ENCODE results near the gene USP25. TPM values are rescaled to one million over a fixed set of nuclear protein-coding genes. Genes with fewer than 3 reads are reported as not detected.

Gene USP25
- total and polyA plus RNA-seq, 5 experiments from 2014 or later = 8.9 to 83.2 (median 32.8) TPM

DNA sequence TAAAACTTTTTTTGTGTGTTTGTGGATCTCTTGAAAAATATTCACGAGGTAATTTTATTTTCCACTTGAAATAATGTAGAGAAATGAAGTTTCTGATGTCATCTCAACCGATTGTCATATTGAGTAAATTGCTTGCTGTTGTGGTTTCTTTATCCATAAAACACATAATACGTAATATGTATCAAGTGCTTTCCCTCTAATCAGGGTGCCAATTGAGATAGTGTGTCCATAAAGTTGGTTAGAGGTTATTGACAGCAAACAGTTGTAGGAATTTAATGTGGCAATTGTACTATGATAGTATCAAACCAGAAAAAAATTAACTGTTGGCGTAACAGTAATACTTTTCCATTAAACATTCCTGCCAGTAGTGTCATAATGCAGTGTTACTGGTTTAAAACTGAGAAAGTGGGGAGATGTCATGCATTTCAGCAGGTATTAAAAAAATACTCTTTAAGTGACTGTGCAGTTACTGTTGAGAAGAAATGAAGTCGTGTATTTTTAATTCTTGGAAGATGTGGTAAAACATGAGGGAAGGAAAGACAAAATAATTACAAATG, 38.3 kb downstream of the USP25 start:
- DNase-seq (no peak), ATAC-seq (no peak)
- POLR2A ChIA-PET = no interaction called here
- Mint-ChIP-seq H3K27ac (peak overlapping the region in 1 of 10 donors; percentile 55), H3K4me3 (no peak overlapping the region), H3K9me3 (peaks cover 0 to under 1% (median 0%) of the 10 kb centered on the region in 9 donors), H3K27me3 (no peaks in the 10 kb centered on the region), H3K4me1 (peaks cover 24 to 63% (median 51%) of the 10 kb centered on the region in 4 donors), H3K36me3 (peaks cover 6 to 71% (median 40%) of the 10 kb centered on the region in 3 donors)

DNA sequence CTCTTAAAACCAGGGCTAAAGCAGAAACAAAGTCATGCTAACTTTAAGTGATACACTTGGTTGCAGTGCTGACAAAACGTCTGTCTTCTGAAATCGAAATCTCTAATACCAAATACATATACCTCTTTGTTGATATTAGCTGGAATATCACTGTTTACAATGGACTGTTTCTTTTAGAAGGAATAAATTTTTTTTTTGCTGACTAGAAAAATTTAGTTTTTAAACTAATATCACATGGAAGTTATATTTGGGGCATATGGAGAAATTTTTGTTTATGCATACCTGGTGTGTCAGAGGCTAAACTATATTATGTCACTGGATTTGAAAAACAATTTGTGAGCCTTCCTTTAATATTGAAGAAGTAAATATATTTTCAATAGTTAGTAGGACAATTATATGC, 39.1 kb downstream of the USP25 start:
- H3K36me3 Mint-ChIP-seq = peaks cover 3 to 71% (median 41%) of the 10 kb centered on the region in 3 donors
- ATAC-seq (no peak), DNase-seq (no peak)
- no peaks in the 10 kb centered on the region for H3K9me3 Mint-ChIP-seq
- POLR2A ChIA-PET = no interaction called here
- no peak overlapping the region for H3K4me3 Mint-ChIP-seq
- H3K27me3 Mint-ChIP-seq = no peaks in the 10 kb centered on the region
- no peak overlapping the region for H3K27ac Mint-ChIP-seq
- H3K4me1 Mint-ChIP-seq = peaks cover 26 to 59% (median 52%) of the 10 kb centered on the region in 4 donors

DNA sequence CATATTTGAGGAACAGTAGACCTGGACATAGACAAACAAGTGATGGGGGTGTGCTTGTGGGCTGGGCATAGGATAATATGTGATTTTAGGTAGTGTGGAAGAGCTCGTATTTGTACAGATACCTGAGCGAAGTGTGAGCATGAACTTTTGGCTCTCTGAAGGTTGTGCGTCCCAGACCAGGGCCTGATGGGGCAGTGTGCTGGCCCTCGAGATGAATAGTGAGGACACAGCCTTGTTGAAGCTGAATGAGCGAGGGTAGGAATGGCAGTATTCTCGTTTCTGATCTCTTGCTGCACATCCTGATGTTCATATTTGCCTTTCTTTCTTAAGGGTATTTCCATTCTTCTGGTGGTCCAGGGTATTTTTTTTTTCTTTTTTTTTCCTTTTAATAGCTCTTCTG, 41.5 kb downstream of the USP25 start:
- DNase-seq (no peak), ATAC-seq (no peak)
- peaks cover 25 to 58% (median 51%) of the 10 kb centered on the region in 4 donors for H3K4me1 Mint-ChIP-seq
- no peaks in the 10 kb centered on the region for H3K27me3 Mint-ChIP-seq
- H3K4me3 Mint-ChIP-seq = no peak overlapping the region
- peaks cover 3 to 68% (median 43%) of the 10 kb centered on the region in 3 donors for H3K36me3 Mint-ChIP-seq
- H3K9me3 Mint-ChIP-seq = no peaks in the 10 kb centered on the region
- POLR2A ChIA-PET = no interaction called here
- H3K27ac Mint-ChIP-seq = peak overlapping the region in 1 of 10 donors; percentile 7

- Mint-ChIP-seq H3K9me3 (no peaks in the 10 kb centered on the region), H3K4me3 (no peak overlapping the region), H3K36me3 (peaks cover 3 to 61% (median 36%) of the 10 kb centered on the region in 3 donors), H3K27me3 (no peaks in the 10 kb centered on the region), H3K27ac (no peak overlapping the region), H3K4me1 (peaks cover 17 to 63% (median 49%) of the 10 kb centered on the region in 4 donors)
- no peak for ATAC-seq
- no peak for DNase-seq
- POLR2A ChIA-PET = no interaction called here
Observed at GRCh38 chr21:15772654-15773053, 42.9 kb downstream of the USP25 start.

GRCh38 chr21:15774590-15774989, 44.8 kb downstream of the USP25 start:
- no peak overlapping the region for H3K4me3 Mint-ChIP-seq
- POLR2A ChIA-PET = no interaction called here
- ATAC-seq (no peak), DNase-seq (no peak)
- H3K36me3 Mint-ChIP-seq = peaks cover 3 to 47% (median 31%) of the 10 kb centered on the region in 3 donors
- no peaks in the 10 kb centered on the region for H3K27me3 Mint-ChIP-seq
- peak overlapping the region in 1 of 10 donors; percentile 3 for H3K27ac Mint-ChIP-seq
- H3K4me1 Mint-ChIP-seq = peaks cover 14 to 59% (median 38%) of the 10 kb centered on the region in 4 donors
- H3K9me3 Mint-ChIP-seq = no peaks in the 10 kb centered on the region

DNA sequence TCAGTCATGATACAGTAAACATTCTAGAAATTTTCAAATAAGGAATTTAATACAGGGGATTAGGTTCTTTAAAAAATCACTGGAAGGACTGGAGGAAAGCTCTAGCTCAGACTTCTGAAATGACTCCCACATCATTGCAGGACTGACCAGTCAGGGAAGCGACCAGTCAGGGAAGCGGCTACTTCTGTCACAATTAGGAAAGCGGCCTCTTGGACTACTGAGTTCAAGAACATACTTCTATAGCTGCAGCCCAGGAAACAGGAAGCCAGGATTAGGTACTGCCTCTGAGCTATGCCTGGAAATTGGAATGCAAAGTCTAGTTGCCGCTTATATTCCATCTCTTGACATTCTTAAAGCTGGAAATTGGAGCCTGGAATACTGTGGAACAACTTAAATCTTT, 45.5 kb downstream of the USP25 start:
- H3K36me3 Mint-ChIP-seq = peaks cover 3 to 46% (median 30%) of the 10 kb centered on the region in 3 donors
- H3K27ac Mint-ChIP-seq = peak overlapping the region in 1 of 10 donors; percentile 11
- DNase-seq (no peak), ATAC-seq (no peak)
- H3K9me3 Mint-ChIP-seq = no peaks in the 10 kb centered on the region
- POLR2A ChIA-PET = no interaction called here
- H3K27me3 Mint-ChIP-seq = no peaks in the 10 kb centered on the region
- no peak overlapping the region for H3K4me3 Mint-ChIP-seq
- peaks cover 14 to 56% (median 37%) of the 10 kb centered on the region in 4 donors for H3K4me1 Mint-ChIP-seq

DNA sequence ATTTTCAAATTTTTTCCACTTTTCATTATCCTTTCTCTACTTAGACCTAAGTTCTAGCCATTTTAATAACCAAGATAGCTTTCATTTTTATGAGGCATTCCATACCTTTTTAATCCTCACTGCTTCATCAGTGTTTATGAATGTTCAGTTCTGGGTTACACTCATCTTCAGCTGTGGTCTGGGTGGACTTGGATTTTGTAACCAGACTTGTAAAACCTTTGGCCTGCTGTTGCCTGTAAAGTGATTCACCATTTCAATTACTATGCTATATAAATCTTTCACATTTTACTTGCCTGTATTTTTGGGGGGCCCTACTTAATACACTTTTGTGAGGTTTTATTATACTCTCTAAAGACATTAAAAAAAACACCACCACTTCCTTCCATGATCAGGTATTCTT, 46.2 kb downstream of the USP25 start:
- no peaks in the 10 kb centered on the region for H3K9me3 Mint-ChIP-seq
- H3K27me3 Mint-ChIP-seq = no peaks in the 10 kb centered on the region
- DNase-seq (no peak), ATAC-seq (no peak)
- peak overlapping the region in 1 of 10 donors; percentile 17 for H3K27ac Mint-ChIP-seq
- peak overlapping the region in 1 of 10 donors; percentile 11 for H3K4me3 Mint-ChIP-seq
- POLR2A ChIA-PET = interaction anchor here (0.9 kb wide), 1 partner anchor 45 kb away, joined by 3 read pairs; no protein-coding TSS in a partner anchor
- H3K36me3 Mint-ChIP-seq = peaks cover 6 to 50% (median 33%) of the 10 kb centered on the region in 3 donors
- H3K4me1 Mint-ChIP-seq = peaks cover 16 to 52% (median 38%) of the 10 kb centered on the region in 4 donors

- H3K4me3 Mint-ChIP-seq = peak overlapping the region in 1 of 10 donors; percentile 31
- no peaks in the 10 kb centered on the region for H3K27me3 Mint-ChIP-seq
- ATAC-seq (no peak), DNase-seq (no peak)
- H3K36me3 Mint-ChIP-seq = peaks cover 10 to 51% (median 42%) of the 10 kb centered on the region in 3 donors
- peaks cover 15 to 45% (median 35%) of the 10 kb centered on the region in 4 donors for H3K4me1 Mint-ChIP-seq
- POLR2A ChIA-PET = interaction anchor here (0.9 kb wide), 1 partner anchor 46 kb away, joined by 3 read pairs; no protein-coding TSS in a partner anchor
- peak overlapping the region in 1 of 10 donors; percentile 43 for H3K27ac Mint-ChIP-seq
- no peaks in the 10 kb centered on the region for H3K9me3 Mint-ChIP-seq
Observed at GRCh38 chr21:15776818-15777217, 47.0 kb downstream of the USP25 start.

- DNase-seq (no peak), ATAC-seq (no peak)
- Mint-ChIP-seq H3K9me3 (peaks cover 0 to 7% (median 0%) of the 10 kb centered on the region in 9 donors), H3K4me1 (peaks cover 8 to 39% (median 31%) of the 10 kb centered on the region in 4 donors), H3K27me3 (no peaks in the 10 kb centered on the region), H3K4me3 (no peak overlapping the region), H3K36me3 (peaks cover 14 to 41% (median 39%) of the 10 kb centered on the region in 3 donors), H3K27ac (no peak overlapping the region)
- POLR2A ChIA-PET = interaction anchor here (1.0 kb wide), 1 partner anchor 34 kb away, joined by 5 read pairs; no protein-coding TSS in a partner anchor
Observed at GRCh38 chr21:15781986-15782385, 52.2 kb downstream of the USP25 start.

GRCh38 chr21:15788847-15789523, 59.2 kb downstream of the USP25 start:
- H3K9me3 Mint-ChIP-seq = peaks cover 0 to 8% (median 0%) of the 10 kb centered on the region in 9 donors
- H3K4me1 Mint-ChIP-seq = peaks cover 8 to 47% (median 40%) of the 10 kb centered on the region in 4 donors
- H3K27me3 Mint-ChIP-seq = no peaks in the 10 kb centered on the region
- no peak overlapping the region for H3K4me3 Mint-ChIP-seq
- ATAC-seq (no peak), DNase-seq (no peak)
- peak overlapping the region in 4 of 10 donors; percentile 15 to 66 (median 28) for H3K27ac Mint-ChIP-seq
- peaks cover 5 to 18% (median 7%) of the 10 kb centered on the region in 3 donors for H3K36me3 Mint-ChIP-seq
- POLR2A ChIA-PET = no interaction called here

DNA sequence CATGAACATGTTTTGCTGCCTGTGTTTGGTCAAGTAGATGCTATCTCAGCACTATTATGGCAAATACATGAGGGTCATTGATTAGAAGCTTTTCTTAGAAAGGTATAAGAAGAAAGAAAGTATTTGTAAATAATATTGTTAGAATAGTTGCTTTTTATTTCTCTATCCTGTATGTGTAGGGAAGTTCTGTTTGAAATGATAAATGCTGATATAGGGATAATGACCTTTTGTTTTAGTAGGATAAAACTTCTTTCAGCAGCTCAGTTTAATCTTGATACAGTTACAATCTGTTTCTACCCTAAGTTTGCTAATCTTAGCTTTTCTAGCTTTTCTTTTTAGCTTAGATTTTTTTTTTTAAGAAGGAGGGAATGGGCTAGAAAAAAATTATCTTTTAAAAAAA, 63.3 kb downstream of the USP25 start:
- no peak overlapping the region for H3K4me3 Mint-ChIP-seq
- DNase-seq (no peak), ATAC-seq (no peak)
- H3K27me3 Mint-ChIP-seq = no peaks in the 10 kb centered on the region
- no peak overlapping the region for H3K27ac Mint-ChIP-seq
- H3K36me3 Mint-ChIP-seq = peaks cover 0 to 44% (median 10%) of the 10 kb centered on the region in 3 donors
- no peaks in the 10 kb centered on the region for H3K9me3 Mint-ChIP-seq
- peaks cover 25 to 64% (median 55%) of the 10 kb centered on the region in 4 donors for H3K4me1 Mint-ChIP-seq
- POLR2A ChIA-PET = no interaction called here

DNA sequence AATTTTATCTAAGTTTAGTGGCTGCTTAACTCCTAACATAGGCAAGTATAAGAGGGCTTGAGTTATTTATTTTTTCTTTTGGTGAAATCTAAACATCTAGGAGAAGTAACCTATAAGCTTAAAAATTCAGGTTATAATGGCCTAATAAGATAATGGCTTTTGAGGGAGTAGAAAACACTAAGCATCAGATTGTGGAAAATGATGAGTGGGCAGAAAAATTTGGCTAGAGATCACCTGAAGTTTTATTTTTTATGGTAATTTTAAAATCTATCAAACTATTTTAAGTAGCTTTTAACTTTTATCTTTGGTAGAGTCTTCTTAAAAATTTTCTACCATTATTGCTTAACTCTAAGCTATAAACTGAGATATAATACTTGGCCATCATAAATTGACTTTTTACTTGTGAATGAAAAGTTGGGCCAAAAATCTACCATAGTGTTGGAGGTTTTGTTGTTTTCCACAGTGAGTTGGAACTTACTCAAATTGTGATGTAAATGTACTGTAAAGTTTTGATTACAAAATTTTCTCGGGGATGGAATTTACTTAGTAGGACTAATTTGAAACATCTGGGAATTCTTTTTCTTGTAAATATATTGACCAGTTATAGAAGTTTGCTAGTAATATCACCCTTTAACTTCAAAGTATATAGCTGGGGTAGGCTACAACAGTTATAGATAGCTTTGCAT, 63.9 kb downstream of the USP25 start:
- H3K27me3 Mint-ChIP-seq = no peaks in the 10 kb centered on the region
- no peak for DNase-seq
- peaks cover 0 to 45% (median 15%) of the 10 kb centered on the region in 3 donors for H3K36me3 Mint-ChIP-seq
- ATAC-seq = no peak
- H3K9me3 Mint-ChIP-seq = no peaks in the 10 kb centered on the region
- POLR2A ChIA-PET = interaction anchor here (1.0 kb wide), 1 partner anchor 63 kb away, joined by 3 read pairs; no protein-coding TSS in a partner anchor
- H3K4me1 Mint-ChIP-seq = peaks cover 24 to 64% (median 56%) of the 10 kb centered on the region in 4 donors
- H3K27ac Mint-ChIP-seq = peak overlapping the region in 3 of 10 donors; percentile 23 to 44 (median 30)
- no peak overlapping the region for H3K4me3 Mint-ChIP-seq

Measured in naive thymus-derived CD8-positive, alpha-beta T cell (primary cell).